HCT116 (cell line): ENCODE results near the gene STK24. TPM values are rescaled to one million over a fixed set of nuclear protein-coding genes. Genes with fewer than 3 reads are reported as not detected.

ENCODE experiments used
- ATAC-seq: fragments of 200-7000 bp; cut with Tn5 transposase; 2 replicates; pipeline ENCODE4 v1.9.1; 2020; ENCODE audit warnings: mild to moderate bottlenecking, moderate library complexity
- BruUV-seq: library from RNA; stranded (reverse); fragments of 400-500 nt; replicated peaks from 2 replicates; lab custom pipeline; 2021; lab: Mats Ljungman, UMichigan
- CTCF ChIA-PET: fragments of 300-600 bp; sonication (Branson Sonifier 250); formaldehyde crosslinking; loops from one replicate; lab custom pipeline; 2021; ENCODE audit warnings: antibody characterized with exemption; lab: Charles Lee
- POLR2A ChIA-PET: fragments of 300-600, 350-600 bp; sonication (Branson Sonifier 250); formaldehyde crosslinking; loops from one replicate; lab custom pipeline; 2021; ENCODE audit warnings: antibody characterized with exemption; lab: Charles Lee
- RAD21 ChIA-PET, 2 experiments: fragments of 300-600 bp; sonication (Branson Sonifier 250); formaldehyde crosslinking; loops; one replicate each; lab custom pipeline; 2023; ENCODE audit warnings: low total read pairs in 2 of 2; ENCODE audit not compliant: uncharacterized antibody in 2 of 2, unreplicated experiment in 2 of 2, low non-redundant PET in 1 of 2; lab: Charles Lee
- DNase-seq: peaks from one replicate; pipeline ENCODE4 v3.0.0-alpha.2; 2010; ENCODE audit warnings: low read depth, low spot score
- H2AFZ ChIP-seq: fragments of 200-600 bp; shearing (Covaris generic), sonication (generic); 2 replicates; pipeline ENCODE4 v1.6.1; 2017; ENCODE audit warnings: low read depth, mixed run types, mixed read lengths, antibody characterized with exemption, low read length; ENCODE audit not compliant: poor library complexity, severe bottlenecking
- H3K27ac ChIP-seq: 2 replicates; pipeline ENCODE4 v1.5.1; 2012; ENCODE audit warnings: low read depth, low read length
- H3K27me3 ChIP-seq: fragments of 200-600 bp; sonication (generic); 2 replicates; pipeline ENCODE4 v1.6.1; 2016; ENCODE audit warnings: mixed run types, low read length, mixed read lengths; ENCODE audit not compliant: insufficient read depth
- H3K36me3 ChIP-seq, 2 experiments: fragments of 200-500 bp in 1 of 2; fragments of 200-600 bp in 1 of 2; sonication (Bioruptor generic) in 1 of 2; sonication (generic) in 1 of 2; 2 replicates each; pipeline versions ENCODE4 v1.5.1 to v1.6.1; 2014 to 2016; ENCODE audit warnings: low read length in 2 of 2, inconsistent platforms in 1 of 2, mixed read lengths in 1 of 2, mixed run types in 1 of 2; ENCODE audit not compliant: insufficient read depth in 2 of 2, control insufficient read depth in 1 of 2
- H3K4me1 ChIP-seq, 2 experiments: fragments of 200-600 bp in 1 of 2; sonication (generic) in 1 of 2; 2 replicates each; pipeline versions ENCODE4 v1.5.1 to v1.6.1; 2012 to 2017; ENCODE audit warnings: low read length in 2 of 2, inconsistent platforms in 1 of 2, mild to moderate bottlenecking in 1 of 2, mixed read lengths in 1 of 2, mixed run types in 1 of 2, moderate library complexity in 1 of 2; ENCODE audit not compliant: insufficient read depth in 2 of 2, control insufficient read depth in 1 of 2
- H3K4me2 ChIP-seq: fragments of 200-600 bp; sonication (generic); 2 replicates; pipeline ENCODE4 v1.6.1; 2017; ENCODE audit warnings: mixed run types, low read length, mixed read lengths
- H3K4me3 ChIP-seq, 2 experiments: fragments of 200-600 bp in 1 of 2; sonication (generic) in 1 of 2; replicated peaks in 1 of 2; 2 replicates each; pipeline ENCODE4 v1.5.1; 2011 to 2016; ENCODE audit warnings: low read length in 2 of 2, control low read depth in 1 of 2, low read depth in 1 of 2, mild to moderate bottlenecking in 1 of 2, mixed read lengths in 1 of 2, mixed run types in 1 of 2
- H3K79me2 ChIP-seq: fragments of 200-600 bp; sonication (generic); 2 replicates; pipeline ENCODE4 v1.6.1; 2017; ENCODE audit warnings: mild to moderate bottlenecking, mixed run types, low read length, moderate library complexity, mixed read lengths; ENCODE audit not compliant: insufficient read depth
- H3K9ac ChIP-seq: fragments of 200-600 bp; sonication (generic); 2 replicates; pipeline ENCODE4 v1.6.1; 2016; ENCODE audit warnings: low read length, mixed read lengths
- H3K9me2 ChIP-seq: fragments of 200-600 bp; sonication (generic), shearing (Covaris generic); 2 replicates; pipeline ENCODE4 v1.6.1; 2017; ENCODE audit warnings: mixed run types, mild to moderate bottlenecking, moderate library complexity; ENCODE audit not compliant: insufficient read depth
- H3K9me3 ChIP-seq, 2 experiments: fragments of 200-500 bp in 1 of 2; fragments of 200-600 bp in 1 of 2; sonication (Bioruptor generic) in 1 of 2; sonication (generic) in 1 of 2; 2 replicates each; pipeline ENCODE4 v1.6.1; 2014 to 2017; ENCODE audit warnings: low read length in 2 of 2, mixed read lengths in 2 of 2, inconsistent platforms in 1 of 2, low read depth in 1 of 2, mild to moderate bottlenecking in 1 of 2, mixed run types in 1 of 2, moderate library complexity in 1 of 2; ENCODE audit not compliant: control insufficient read depth in 1 of 2, insufficient read depth in 1 of 2
- H4K20me1 ChIP-seq: fragments of 200-600 bp; sonication (generic), shearing (Covaris generic); 2 replicates; pipeline ENCODE4 v1.6.1; 2017; ENCODE audit warnings: mixed run types, mild to moderate bottlenecking, moderate library complexity; ENCODE audit not compliant: insufficient read depth
- ATF3 ChIP-seq: IDR thresholded peaks from 2 replicates; pipeline ENCODE4 v1.6.1; 2012
- CBX3 ChIP-seq: IDR thresholded peaks from 2 replicates; pipeline ENCODE4 v1.6.1; 2012; ENCODE audit warnings: low read depth
- CEBPB ChIP-seq: IDR thresholded peaks from 2 replicates; pipeline ENCODE4 v1.6.1; 2012; ENCODE audit warnings: low read depth
- ELF1 ChIP-seq: IDR thresholded peaks from 2 replicates; pipeline ENCODE4 v1.6.1; 2012; ENCODE audit warnings: low read depth, borderline replicate concordance
- JUND ChIP-seq: IDR thresholded peaks from 2 replicates; pipeline ENCODE4 v1.6.1; 2012
- MAX ChIP-seq: IDR thresholded peaks from 2 replicates; pipeline ENCODE4 v1.6.1; 2012
- POLR2A ChIP-seq: IDR thresholded peaks from 2 replicates; pipeline ENCODE4 v1.7.0; 2011; ENCODE audit warnings: borderline replicate concordance; ENCODE audit not compliant: insufficient read depth, insufficient read length; ENCODE audit errors: extremely low read depth
- POLR2AphosphoS5 ChIP-seq: IDR thresholded peaks from 2 replicates; pipeline ENCODE4 v1.6.1; 2011; ENCODE audit warnings: mild to moderate bottlenecking, low read depth, low read length, moderate library complexity
- RAD21 ChIP-seq: IDR thresholded peaks from 2 replicates; pipeline ENCODE4 v1.6.1; 2012; ENCODE audit warnings: low read depth, mild to moderate bottlenecking
- REST ChIP-seq: IDR thresholded peaks from 2 replicates; pipeline ENCODE4 v1.6.1; 2012; ENCODE audit warnings: low read depth
- SIN3A ChIP-seq: IDR thresholded peaks from 2 replicates; pipeline ENCODE4 v1.6.1; 2012; ENCODE audit warnings: low read depth
- SRF ChIP-seq: IDR thresholded peaks from 2 replicates; pipeline ENCODE4 v1.6.1; 2012; ENCODE audit warnings: low read depth
- TCF7L2 ChIP-seq: IDR thresholded peaks from 2 replicates; pipeline ENCODE4 v1.7.0; 2011; ENCODE audit warnings: borderline replicate concordance, inconsistent platforms; ENCODE audit not compliant: insufficient read depth, insufficient read length; ENCODE audit errors: extremely low read depth
- ZBTB33 ChIP-seq: IDR thresholded peaks from 2 replicates; pipeline ENCODE4 v1.6.1; 2011; ENCODE audit warnings: mild to moderate bottlenecking, low read length, moderate library complexity; ENCODE audit not compliant: insufficient replicate concordance; ENCODE audit errors: extremely low read depth
- ZFX ChIP-seq: fragments of 450-650 bp; IDR thresholded peaks from 2 replicates; pipeline ENCODE4 v1.6.1; 2017
- intact Hi-C: fragments of 100-400 bp; cut with micrococcal nuclease; formaldehyde crosslinking; loops from 2 replicates; pipeline ENCODE4 v1.10.0; 2022
- total RNA-seq: library from RNA; stranded (reverse); gene quantifications from one replicate; pipeline ENCODE4 v1.2.1, GENCODE V29; 2021; ENCODE audit not compliant: unreplicated experiment

Gene STK24
- total RNA-seq, 1 experiment from 2014 or later, result 137 TPM

GRCh38 chr13:98406427-98406826 lies 170.5 kb downstream of the STK24 start (continued):
- TF ChIP-seq REST, result no peak
- no peak for TF ChIP-seq ZFX
- no peak for TF ChIP-seq JUND
- TF ChIP-seq CEBPB, result no peak

GRCh38 chr13:98405690-98406344 lies 171.1 kb downstream of the STK24 start:
- no peak for ATAC-seq
- no peaks in the 10 kb centered on the region for H3K9me3 ChIP-seq
- no peak overlapping the region for H3K4me2 ChIP-seq
- H3K9me2 ChIP-seq, result no peaks in the 10 kb centered on the region
- H3K4me1 ChIP-seq, result no peaks in the 10 kb centered on the region
- TF ChIP-seq CEBPB, result no peak
- no peak for TF ChIP-seq CBX3
- TF ChIP-seq ZFX, result no peak
- TF ChIP-seq POLR2A, result no peak
- no peak for TF ChIP-seq ELF1
- no peak for TF ChIP-seq POLR2AphosphoS5
- TF ChIP-seq RAD21, result no peak
- TF ChIP-seq MAX, result no peak
- no peak for TF ChIP-seq TCF7L2
- no peak for TF ChIP-seq ZBTB33
- no peak for TF ChIP-seq SIN3A
- no peak for TF ChIP-seq REST
- TF ChIP-seq ATF3, result no peak
- TF ChIP-seq SRF, result no peak
- ChIA-PET RAD21 (no interaction called here), POLR2A (no interaction called here), CTCF (no interaction called here)
- H3K36me3 ChIP-seq, result no peaks in the 10 kb centered on the region
- no peak overlapping the region for H3K4me3 ChIP-seq
- intact Hi-C loops, result no loop called here
- no peaks in the 10 kb centered on the region for H3K27me3 ChIP-seq
- no TSS peak for BruUV-seq
- no peak overlapping the region for H2AFZ ChIP-seq
- H3K27ac ChIP-seq, result no peak overlapping the region
- H3K9ac ChIP-seq, result no peak overlapping the region
- no peaks in the 10 kb centered on the region for H3K79me2 ChIP-seq
- DNase-seq, result no peak
- H4K20me1 ChIP-seq, result no peaks in the 10 kb centered on the region
